Neural cell (in vitro differentiated cells): ENCODE results near the gene ARL15.

Experiments
- EP300 ChIP-seq: fragments of 450-650 bp; conservative IDR thresholded peaks from 2 replicates; pipeline ENCODE4 v1.6.1; 2014; ENCODE audit warnings: antibody characterized with exemption, mild to moderate bottlenecking, moderate library complexity; ENCODE audit not compliant: poor library complexity, severe bottlenecking
- EZH2 ChIP-seq: fragments of 200-600, 300-800 bp; shearing (Covaris generic), sonication (generic); IDR thresholded peaks from 2 replicates; pipeline ENCODE4 v1.6.1; 2014; ENCODE audit warnings: antibody characterized with exemption, low read length, borderline replicate concordance, mild to moderate bottlenecking; ENCODE audit not compliant: insufficient read depth, poor library complexity, severe bottlenecking
- POLR2AphosphoS5 ChIP-seq: IDR thresholded peaks from 2 replicates; pipeline ENCODE4 v1.6.1; 2012
- RAD21 ChIP-seq: fragments of 450-650 bp; conservative IDR thresholded peaks from 2 replicates; pipeline ENCODE4 v1.6.1; 2014; ENCODE audit warnings: antibody characterized with exemption, mild to moderate bottlenecking, moderate library complexity
- SMC3 ChIP-seq: fragments of 450-650 bp; conservative IDR thresholded peaks from 2 replicates; pipeline ENCODE4 v1.6.1; 2014; ENCODE audit warnings: antibody characterized with exemption, mild to moderate bottlenecking, moderate library complexity; ENCODE audit not compliant: poor library complexity
- TAF1 ChIP-seq: IDR thresholded peaks from 2 replicates; pipeline ENCODE4 v1.6.1; 2012; ENCODE audit warnings: low read depth
- TF ChIP-seq, protein P1 (sequence below): fragments of 450-650 bp; IDR thresholded peaks from 2 replicates; pipeline ENCODE4 v1.5.1; 2014; ENCODE audit warnings: antibody characterized with exemption, mild to moderate bottlenecking, moderate library complexity; ENCODE audit not compliant: poor library complexity, severe bottlenecking
- TF ChIP-seq, protein P2 (sequence below): IDR thresholded peaks from 2 replicates; pipeline ENCODE4 v1.6.1; 2012; ENCODE audit warnings: borderline replicate concordance

GRCh38 chr5:53917095-53917494, 393.3 kb downstream of the ARL15 start:
- TF ChIP-seq, protein P1, sequence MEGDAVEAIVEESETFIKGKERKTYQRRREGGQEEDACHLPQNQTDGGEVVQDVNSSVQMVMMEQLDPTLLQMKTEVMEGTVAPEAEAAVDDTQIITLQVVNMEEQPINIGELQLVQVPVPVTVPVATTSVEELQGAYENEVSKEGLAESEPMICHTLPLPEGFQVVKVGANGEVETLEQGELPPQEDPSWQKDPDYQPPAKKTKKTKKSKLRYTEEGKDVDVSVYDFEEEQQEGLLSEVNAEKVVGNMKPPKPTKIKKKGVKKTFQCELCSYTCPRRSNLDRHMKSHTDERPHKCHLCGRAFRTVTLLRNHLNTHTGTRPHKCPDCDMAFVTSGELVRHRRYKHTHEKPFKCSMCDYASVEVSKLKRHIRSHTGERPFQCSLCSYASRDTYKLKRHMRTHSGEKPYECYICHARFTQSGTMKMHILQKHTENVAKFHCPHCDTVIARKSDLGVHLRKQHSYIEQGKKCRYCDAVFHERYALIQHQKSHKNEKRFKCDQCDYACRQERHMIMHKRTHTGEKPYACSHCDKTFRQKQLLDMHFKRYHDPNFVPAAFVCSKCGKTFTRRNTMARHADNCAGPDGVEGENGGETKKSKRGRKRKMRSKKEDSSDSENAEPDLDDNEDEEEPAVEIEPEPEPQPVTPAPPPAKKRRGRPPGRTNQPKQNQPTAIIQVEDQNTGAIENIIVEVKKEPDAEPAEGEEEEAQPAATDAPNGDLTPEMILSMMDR = no peak
- TF ChIP-seq EZH2 (no peak), EP300 (no peak), TAF1 (no peak), RAD21 (no peak), POLR2AphosphoS5 (no peak), SMC3 (no peak)
- TF ChIP-seq, protein P2, sequence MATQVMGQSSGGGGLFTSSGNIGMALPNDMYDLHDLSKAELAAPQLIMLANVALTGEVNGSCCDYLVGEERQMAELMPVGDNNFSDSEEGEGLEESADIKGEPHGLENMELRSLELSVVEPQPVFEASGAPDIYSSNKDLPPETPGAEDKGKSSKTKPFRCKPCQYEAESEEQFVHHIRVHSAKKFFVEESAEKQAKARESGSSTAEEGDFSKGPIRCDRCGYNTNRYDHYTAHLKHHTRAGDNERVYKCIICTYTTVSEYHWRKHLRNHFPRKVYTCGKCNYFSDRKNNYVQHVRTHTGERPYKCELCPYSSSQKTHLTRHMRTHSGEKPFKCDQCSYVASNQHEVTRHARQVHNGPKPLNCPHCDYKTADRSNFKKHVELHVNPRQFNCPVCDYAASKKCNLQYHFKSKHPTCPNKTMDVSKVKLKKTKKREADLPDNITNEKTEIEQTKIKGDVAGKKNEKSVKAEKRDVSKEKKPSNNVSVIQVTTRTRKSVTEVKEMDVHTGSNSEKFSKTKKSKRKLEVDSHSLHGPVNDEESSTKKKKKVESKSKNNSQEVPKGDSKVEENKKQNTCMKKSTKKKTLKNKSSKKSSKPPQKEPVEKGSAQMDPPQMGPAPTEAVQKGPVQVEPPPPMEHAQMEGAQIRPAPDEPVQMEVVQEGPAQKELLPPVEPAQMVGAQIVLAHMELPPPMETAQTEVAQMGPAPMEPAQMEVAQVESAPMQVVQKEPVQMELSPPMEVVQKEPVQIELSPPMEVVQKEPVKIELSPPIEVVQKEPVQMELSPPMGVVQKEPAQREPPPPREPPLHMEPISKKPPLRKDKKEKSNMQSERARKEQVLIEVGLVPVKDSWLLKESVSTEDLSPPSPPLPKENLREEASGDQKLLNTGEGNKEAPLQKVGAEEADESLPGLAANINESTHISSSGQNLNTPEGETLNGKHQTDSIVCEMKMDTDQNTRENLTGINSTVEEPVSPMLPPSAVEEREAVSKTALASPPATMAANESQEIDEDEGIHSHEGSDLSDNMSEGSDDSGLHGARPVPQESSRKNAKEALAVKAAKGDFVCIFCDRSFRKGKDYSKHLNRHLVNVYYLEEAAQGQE = no peak
